ENCODE data around the gene PLPP3.

The PLPP3 gene

GRCh38 chr1:56478734-56479133 is 100.6 kb downstream of the PLPP3 start:
- peaks cover 5% of the 10 kb centered on the region for H3K4me1 ChIP-seq (ENCODE audit: control insufficient read depth, insufficient read depth, low read length)
- no peak overlapping the region for H3K9ac ChIP-seq (ENCODE audit: low read depth, low read length)
- H3K9me3 ChIP-seq (ENCODE audit: control insufficient read depth, insufficient read depth, low read length): no peaks in the 10 kb centered on the region
- H3K27me3 ChIP-seq (ENCODE audit: control insufficient read depth, insufficient read depth, low read length): no peaks in the 10 kb centered on the region
- H3K36me3 ChIP-seq (ENCODE audit: control insufficient read depth, insufficient read depth, low read length): no peaks in the 10 kb centered on the region
- no peak overlapping the region for H3K27ac ChIP-seq (ENCODE audit: low read depth, low read length)
- no peak overlapping the region for H3K4me3 ChIP-seq (ENCODE audit: low read depth, low read length)

DNA sequence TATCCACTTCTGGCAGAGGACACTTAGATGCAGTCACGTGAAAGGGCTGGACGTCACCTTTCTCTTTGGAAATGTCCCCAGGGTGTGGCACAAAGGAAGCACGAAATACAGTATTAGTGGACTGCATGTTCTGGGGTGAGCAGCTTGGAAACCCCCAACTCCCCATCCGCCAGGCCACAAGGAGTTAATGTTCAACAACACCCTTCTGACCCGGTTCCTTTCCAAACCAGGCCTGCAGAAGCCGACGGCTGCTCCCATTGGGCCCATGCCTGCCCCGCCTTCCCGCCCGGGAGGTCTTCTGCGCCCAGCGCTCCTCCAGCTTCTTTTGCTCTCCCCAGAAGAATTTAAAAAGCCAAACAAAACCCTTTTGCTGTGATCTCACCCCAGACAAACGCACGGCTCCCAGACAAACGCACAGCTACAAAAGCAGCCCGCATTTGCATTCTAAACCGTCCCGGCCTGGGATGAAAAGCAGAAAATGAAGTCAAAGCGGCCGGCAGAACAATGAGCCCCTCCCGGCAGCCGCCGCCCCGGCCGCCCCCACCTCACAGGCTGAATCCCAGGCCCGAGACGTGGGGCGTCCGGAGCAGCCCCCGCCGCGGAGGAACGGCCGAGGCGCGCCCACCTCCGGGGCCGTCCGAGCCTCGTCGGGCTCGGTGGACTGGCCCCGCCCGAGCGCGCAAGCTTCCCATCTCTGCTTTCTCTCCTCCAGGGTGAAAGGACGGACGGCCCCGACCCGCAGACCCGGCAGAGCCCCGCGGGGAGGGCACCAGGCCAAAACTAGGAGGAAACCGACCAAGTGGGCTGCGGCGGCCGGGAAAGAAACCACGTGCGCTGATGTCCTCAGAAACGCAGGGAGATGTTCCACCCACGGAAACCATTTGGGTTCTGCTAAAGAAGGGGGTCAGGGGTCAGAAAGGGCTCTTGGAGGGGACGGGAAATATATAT is 101.9 kb downstream of the PLPP3 start:
- Histone ChIP-seq H3K27ac (ENCODE audit: low read depth, low read length) (peak overlapping the region; percentile 89), H3K4me1 (ENCODE audit: control insufficient read depth, insufficient read depth, low read length) (peaks cover 5% of the 10 kb centered on the region), H3K27me3 (ENCODE audit: control insufficient read depth, insufficient read depth, low read length) (no peaks in the 10 kb centered on the region), H3K36me3 (ENCODE audit: control insufficient read depth, insufficient read depth, low read length) (no peaks in the 10 kb centered on the region), H3K4me3 (ENCODE audit: low read depth, low read length) (peak overlapping the region; percentile 61), H3K9ac (ENCODE audit: low read depth, low read length) (peak overlapping the region; percentile 14; the same call in 1 of the 2 replicates), H3K9me3 (ENCODE audit: control insufficient read depth, insufficient read depth, low read length) (no peaks in the 10 kb centered on the region)

DNA sequence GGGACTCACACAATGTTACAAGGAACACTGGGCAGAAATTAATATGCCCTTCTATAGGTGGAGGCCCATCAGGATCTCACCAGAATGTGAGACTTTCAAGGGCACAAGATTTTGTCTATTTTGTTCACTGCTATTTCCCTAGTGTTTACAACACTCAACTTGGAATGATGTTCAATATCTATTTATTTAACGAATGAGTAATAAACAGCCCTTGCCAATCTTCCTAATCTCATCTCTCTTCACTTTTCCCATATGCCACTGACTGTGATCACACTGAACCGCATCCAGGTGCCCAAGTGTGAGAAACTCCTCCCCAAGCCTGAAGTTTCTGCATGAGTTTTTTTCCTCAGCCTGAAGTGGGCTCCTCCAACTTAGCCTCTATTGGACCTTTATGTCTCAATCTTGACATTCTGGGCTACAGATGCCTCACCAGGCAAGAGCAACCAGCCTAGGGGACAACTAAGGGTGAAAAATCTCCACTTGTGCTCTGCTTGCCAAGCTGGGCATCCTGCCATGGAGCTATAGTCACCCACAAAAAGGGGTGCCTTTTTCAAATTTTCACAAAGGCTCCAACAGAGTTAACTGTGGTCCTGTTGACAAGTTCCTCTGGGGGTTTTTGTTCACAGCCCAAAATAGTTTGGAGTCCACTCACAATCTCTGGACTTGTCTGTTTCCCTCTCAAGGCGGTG is 105.6 kb downstream of the PLPP3 start:
- no peaks in the 10 kb centered on the region for H3K9me3 ChIP-seq (ENCODE audit: control insufficient read depth, insufficient read depth, low read length)
- no peak overlapping the region for H3K27ac ChIP-seq (ENCODE audit: low read depth, low read length)
- H3K36me3 ChIP-seq (ENCODE audit: control insufficient read depth, insufficient read depth, low read length): no peaks in the 10 kb centered on the region

DNA sequence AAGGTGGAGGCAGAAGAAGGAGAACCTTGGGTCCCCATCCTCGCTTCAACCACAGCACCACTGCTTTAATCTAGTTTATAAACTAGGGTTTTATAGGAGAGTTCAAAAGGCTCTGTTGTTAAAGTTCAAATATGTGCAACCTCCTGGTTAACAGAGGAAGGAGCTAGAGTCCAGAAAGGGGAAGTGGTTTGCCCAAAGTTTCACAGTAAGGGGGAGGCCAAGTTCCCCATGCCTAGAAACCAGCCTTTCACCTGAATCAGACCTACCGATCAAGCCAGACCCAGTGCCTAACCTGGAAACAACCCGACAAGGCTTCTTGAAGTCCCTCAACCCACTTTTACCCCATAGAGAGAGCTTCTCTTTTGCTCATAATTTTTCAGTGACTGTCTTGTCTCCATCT is 106.5 kb downstream of the PLPP3 start:
- H3K9me3 ChIP-seq (ENCODE audit: control insufficient read depth, insufficient read depth, low read length): no peaks in the 10 kb centered on the region
- peaks cover 5% of the 10 kb centered on the region for H3K4me1 ChIP-seq (ENCODE audit: control insufficient read depth, insufficient read depth, low read length)
- no peaks in the 10 kb centered on the region for H3K36me3 ChIP-seq (ENCODE audit: control insufficient read depth, insufficient read depth, low read length)
- H3K27ac ChIP-seq (ENCODE audit: low read depth, low read length): no peak overlapping the region
- no peak overlapping the region for H3K9ac ChIP-seq (ENCODE audit: low read depth, low read length)
- no peaks in the 10 kb centered on the region for H3K27me3 ChIP-seq (ENCODE audit: control insufficient read depth, insufficient read depth, low read length)
- no peak overlapping the region for H3K4me3 ChIP-seq (ENCODE audit: low read depth, low read length)

More for the DNA sequence above, 105.6 kb downstream of the PLPP3 start:
- Histone ChIP-seq H3K27me3 (ENCODE audit: control insufficient read depth, insufficient read depth, low read length) (no peaks in the 10 kb centered on the region), H3K4me3 (ENCODE audit: low read depth, low read length) (no peak overlapping the region), H3K4me1 (ENCODE audit: control insufficient read depth, insufficient read depth, low read length) (peaks cover 5% of the 10 kb centered on the region), H3K9ac (ENCODE audit: low read depth, low read length) (no peak overlapping the region)

DNA sequence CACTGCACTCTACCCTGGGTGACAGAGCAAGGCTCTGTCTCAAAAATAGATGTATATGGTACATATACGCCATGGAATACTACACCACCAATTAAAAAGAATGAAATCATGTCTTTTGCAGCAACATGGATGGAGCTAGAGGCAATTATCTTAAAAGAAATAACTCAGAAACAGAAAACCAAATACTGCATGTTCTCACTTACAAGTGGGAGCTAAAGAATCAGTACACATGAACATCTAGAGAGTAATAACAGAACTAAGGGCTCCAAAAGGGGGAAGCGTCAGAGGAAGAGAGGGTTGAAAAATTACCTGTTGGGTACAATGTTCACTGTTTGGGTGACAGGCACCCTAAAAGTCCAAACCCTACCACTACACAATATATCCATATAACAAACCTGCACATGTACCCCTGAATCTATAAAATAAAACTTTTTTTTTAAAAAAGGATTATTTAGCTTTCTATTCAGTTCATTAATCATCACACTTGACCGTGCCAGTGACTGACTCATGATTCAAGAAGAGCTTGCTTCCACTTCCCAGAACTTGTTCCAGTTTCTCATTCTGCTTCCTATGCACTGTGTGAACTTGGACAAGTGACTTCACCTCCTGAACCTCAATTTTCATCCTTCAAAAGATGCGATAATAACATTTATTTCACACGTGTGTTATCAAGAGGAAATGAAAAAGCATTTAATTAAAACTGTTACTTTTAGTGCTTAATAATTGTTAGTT is 109.6 kb downstream of the PLPP3 start:
- no peaks in the 10 kb centered on the region for H3K9me3 ChIP-seq (ENCODE audit: control insufficient read depth, insufficient read depth, low read length)
- no peak overlapping the region for H3K27ac ChIP-seq (ENCODE audit: low read depth, low read length)
- no peaks in the 10 kb centered on the region for H3K4me1 ChIP-seq (ENCODE audit: control insufficient read depth, insufficient read depth, low read length)
- no peaks in the 10 kb centered on the region for H3K36me3 ChIP-seq (ENCODE audit: control insufficient read depth, insufficient read depth, low read length)
- no peaks in the 10 kb centered on the region for H3K27me3 ChIP-seq (ENCODE audit: control insufficient read depth, insufficient read depth, low read length)
- H3K9ac ChIP-seq (ENCODE audit: low read depth, low read length): no peak overlapping the region
- no peak overlapping the region for H3K4me3 ChIP-seq (ENCODE audit: low read depth, low read length)

- H3K36me3 ChIP-seq (ENCODE audit: control insufficient read depth, insufficient read depth, low read length): no peaks in the 10 kb centered on the region
- no peaks in the 10 kb centered on the region for H3K4me1 ChIP-seq (ENCODE audit: control insufficient read depth, insufficient read depth, low read length)
- H3K9ac ChIP-seq (ENCODE audit: low read depth, low read length): no peak overlapping the region
- no peaks in the 10 kb centered on the region for H3K27me3 ChIP-seq (ENCODE audit: control insufficient read depth, insufficient read depth, low read length)
- no peak overlapping the region for H3K27ac ChIP-seq (ENCODE audit: low read depth, low read length)
- no peaks in the 10 kb centered on the region for H3K9me3 ChIP-seq (ENCODE audit: control insufficient read depth, insufficient read depth, low read length)
- H3K4me3 ChIP-seq (ENCODE audit: low read depth, low read length): no peak overlapping the region
Measured at GRCh38 chr1:56468518-56468917, 110.8 kb downstream of the PLPP3 start.

DNA sequence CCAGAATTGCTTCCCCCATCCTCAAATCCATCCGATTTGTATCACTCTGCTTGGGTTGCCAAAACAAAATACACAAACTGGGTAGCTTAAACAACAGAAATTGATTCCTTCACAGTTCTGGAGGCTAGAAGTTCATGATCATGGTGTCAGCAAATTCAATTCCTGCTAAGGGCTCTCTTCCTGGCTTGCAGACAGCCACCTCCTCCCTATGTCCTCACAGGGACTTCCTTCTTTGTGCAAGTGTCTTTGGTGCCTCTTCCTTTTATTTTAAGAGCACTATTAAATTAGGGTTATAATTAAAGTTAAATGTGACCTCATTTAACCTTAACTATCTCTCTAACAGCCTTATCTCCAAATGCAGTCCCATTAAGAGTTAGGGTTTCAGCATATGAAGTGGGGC is 112.8 kb downstream of the PLPP3 start:
- Histone ChIP-seq H3K9ac (ENCODE audit: low read depth, low read length) (no peak overlapping the region), H3K4me1 (ENCODE audit: control insufficient read depth, insufficient read depth, low read length) (no peaks in the 10 kb centered on the region), H3K36me3 (ENCODE audit: control insufficient read depth, insufficient read depth, low read length) (no peaks in the 10 kb centered on the region), H3K27ac (ENCODE audit: low read depth, low read length) (no peak overlapping the region), H3K27me3 (ENCODE audit: control insufficient read depth, insufficient read depth, low read length) (no peaks in the 10 kb centered on the region), H3K4me3 (ENCODE audit: low read depth, low read length) (no peak overlapping the region), H3K9me3 (ENCODE audit: control insufficient read depth, insufficient read depth, low read length) (no peaks in the 10 kb centered on the region)

DNA sequence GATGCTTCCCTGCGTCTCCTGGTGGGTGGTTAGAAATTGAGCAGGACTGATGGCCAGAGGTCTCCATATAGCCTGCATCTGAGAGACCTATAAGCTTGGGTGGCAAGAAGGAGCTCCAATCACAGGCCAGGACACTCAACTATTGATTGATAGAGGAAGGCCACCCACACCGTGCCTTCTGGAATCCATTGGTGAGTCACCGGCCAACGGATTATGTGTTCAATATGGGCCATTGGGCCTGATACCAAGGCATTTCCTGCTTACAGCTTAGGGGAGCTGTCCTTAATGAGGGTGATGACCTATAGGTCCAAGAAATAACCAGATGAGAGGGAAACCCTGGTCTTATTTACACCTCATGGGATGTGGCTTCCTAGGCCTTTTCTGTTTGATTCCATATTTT is 115.1 kb downstream of the PLPP3 start:
- H3K27me3 ChIP-seq (ENCODE audit: control insufficient read depth, insufficient read depth, low read length): no peaks in the 10 kb centered on the region
- no peaks in the 10 kb centered on the region for H3K9me3 ChIP-seq (ENCODE audit: control insufficient read depth, insufficient read depth, low read length)
- no peak overlapping the region for H3K9ac ChIP-seq (ENCODE audit: low read depth, low read length)
- no peaks in the 10 kb centered on the region for H3K36me3 ChIP-seq (ENCODE audit: control insufficient read depth, insufficient read depth, low read length)
- no peak overlapping the region for H3K27ac ChIP-seq (ENCODE audit: low read depth, low read length)
- no peaks in the 10 kb centered on the region for H3K4me1 ChIP-seq (ENCODE audit: control insufficient read depth, insufficient read depth, low read length)
- H3K4me3 ChIP-seq (ENCODE audit: low read depth, low read length): no peak overlapping the region

DNA sequence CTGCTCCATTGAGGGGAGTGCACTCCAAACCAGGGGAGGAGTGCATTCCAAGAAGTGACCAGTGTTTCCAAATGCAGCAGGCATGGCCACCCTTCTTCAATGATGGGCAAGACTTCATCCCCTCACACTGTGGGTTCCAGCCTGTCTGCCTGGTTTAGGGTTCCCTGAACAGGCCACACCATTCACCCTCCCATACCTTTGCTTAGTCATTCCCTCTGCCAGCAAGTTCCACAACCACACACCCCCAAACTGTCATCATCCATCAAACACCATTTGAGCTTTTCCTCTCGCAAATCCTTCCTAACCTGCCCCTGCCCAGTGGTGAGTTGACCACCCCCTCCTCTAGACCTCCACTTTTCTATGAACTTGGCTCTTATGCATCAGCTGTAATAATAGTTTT is 116.0 kb downstream of the PLPP3 start:
- H3K9me3 ChIP-seq (ENCODE audit: control insufficient read depth, insufficient read depth, low read length): no peaks in the 10 kb centered on the region
- H3K27me3 ChIP-seq (ENCODE audit: control insufficient read depth, insufficient read depth, low read length): no peaks in the 10 kb centered on the region
- no peaks in the 10 kb centered on the region for H3K36me3 ChIP-seq (ENCODE audit: control insufficient read depth, insufficient read depth, low read length)
- no peak overlapping the region for H3K9ac ChIP-seq (ENCODE audit: low read depth, low read length)
- H3K27ac ChIP-seq (ENCODE audit: low read depth, low read length): no peak overlapping the region
- no peak overlapping the region for H3K4me3 ChIP-seq (ENCODE audit: low read depth, low read length)
- no peaks in the 10 kb centered on the region for H3K4me1 ChIP-seq (ENCODE audit: control insufficient read depth, insufficient read depth, low read length)

- H3K27ac ChIP-seq (ENCODE audit: low read depth, low read length): no peak overlapping the region
- H3K9ac ChIP-seq (ENCODE audit: low read depth, low read length): no peak overlapping the region
- H3K27me3 ChIP-seq (ENCODE audit: control insufficient read depth, insufficient read depth, low read length): no peaks in the 10 kb centered on the region
- peaks cover 5% of the 10 kb centered on the region; the same call in 1 of the 2 replicates for H3K4me1 ChIP-seq (ENCODE audit: control insufficient read depth, insufficient read depth, low read length)
- no peak overlapping the region for H3K4me3 ChIP-seq (ENCODE audit: low read depth, low read length)
- no peaks in the 10 kb centered on the region for H3K9me3 ChIP-seq (ENCODE audit: control insufficient read depth, insufficient read depth, low read length)
- no peaks in the 10 kb centered on the region for H3K36me3 ChIP-seq (ENCODE audit: control insufficient read depth, insufficient read depth, low read length)
Measured at GRCh38 chr1:56462209-56462608, 117.2 kb downstream of the PLPP3 start.
